Parathyroid adenoma (tissue), 2 donors: Measurements from ENCODE around the gene MECP2.

Experiments
- H2AFZ ChIP-seq: fragments of 300-600 bp; sonication (generic); one replicate; pipeline ENCODE4 v1.7.0; 2017; ENCODE audit warnings: antibody characterized with exemption, mild to moderate bottlenecking
- H3K27ac ChIP-seq: fragments of 300-600 bp; sonication (generic); one replicate; pipeline ENCODE4 v1.7.0; 2017
- H3K27me3 ChIP-seq: fragments of 300-600 bp; sonication (generic); one replicate; pipeline ENCODE4 v1.7.0; 2017; ENCODE audit warnings: low read length; ENCODE audit not compliant: control insufficient read depth, insufficient read depth
- H3K36me3 ChIP-seq: fragments of 300-600 bp; sonication (generic); one replicate; pipeline ENCODE4 v1.7.0; 2017; ENCODE audit warnings: low read length; ENCODE audit not compliant: control insufficient read depth, insufficient read depth
- H3K4me1 ChIP-seq: fragments of 300-600 bp; sonication (generic); one replicate; pipeline ENCODE4 v1.7.0; 2017; ENCODE audit warnings: control low read depth
- H3K4me2 ChIP-seq: fragments of 300-600 bp; sonication (generic); one replicate; pipeline ENCODE4 v1.7.0; 2017; ENCODE audit warnings: low read length
- H3K4me3 ChIP-seq: fragments of 300-600 bp; sonication (generic); one replicate; pipeline ENCODE4 v1.7.0; 2017; ENCODE audit warnings: low read depth, low read length
- H3K79me2 ChIP-seq: fragments of 300-600 bp; sonication (generic); one replicate; pipeline ENCODE4 v1.7.0; 2017; ENCODE audit warnings: control low read depth
- H3K9ac ChIP-seq: fragments of 300-600 bp; sonication (generic); one replicate; pipeline ENCODE4 v1.7.0; 2017; ENCODE audit warnings: mild to moderate bottlenecking
- H3K9me3 ChIP-seq: fragments of 300-600 bp; sonication (generic); one replicate; pipeline ENCODE4 v1.7.0; 2017; ENCODE audit warnings: low read length; ENCODE audit not compliant: control insufficient read depth
- CTCF ChIP-seq: fragments of 300-600 bp; sonication (generic); IDR thresholded peaks from one replicate; pipeline ENCODE4 v1.7.0; 2017; ENCODE audit warnings: antibody characterized with exemption, mild to moderate bottlenecking
- donor health status: primary hyperparathyroidism.

Gene MECP2

GRCh38 chrX:154040863-154041262 lies 56.7 kb downstream of the MECP2 start:
- Histone ChIP-seq H3K27ac (no peak overlapping the region), H3K4me2 (no peak overlapping the region)
- TF ChIP-seq CTCF, result no peak

GRCh38 chrX:154040307-154040756 lies 57.2 kb downstream of the MECP2 start:
- Histone ChIP-seq H3K9ac (no peak overlapping the region), H3K79me2 (peaks cover 13% of the 10 kb centered on the region), H3K27ac (no peak overlapping the region), H3K4me1 (peaks cover 4% of the 10 kb centered on the region), H3K27me3 (no peaks in the 10 kb centered on the region), H2AFZ (no peak overlapping the region), H3K4me2 (no peak overlapping the region), H3K4me3 (no peak overlapping the region), H3K36me3 (no peaks in the 10 kb centered on the region), H3K9me3 (no peaks in the 10 kb centered on the region)
- no peak for TF ChIP-seq CTCF

More at GRCh38 chrX:154040863-154041262, 56.7 kb downstream of the MECP2 start:
- H3K4me1 ChIP-seq, result peaks cover 4% of the 10 kb centered on the region
- H3K9ac ChIP-seq, result no peak overlapping the region
- no peaks in the 10 kb centered on the region for H3K36me3 ChIP-seq
- no peak overlapping the region for H2AFZ ChIP-seq
- H3K79me2 ChIP-seq, result peaks cover 13% of the 10 kb centered on the region
- H3K4me3 ChIP-seq, result no peak overlapping the region
- no peaks in the 10 kb centered on the region for H3K9me3 ChIP-seq
- no peaks in the 10 kb centered on the region for H3K27me3 ChIP-seq

DNA sequence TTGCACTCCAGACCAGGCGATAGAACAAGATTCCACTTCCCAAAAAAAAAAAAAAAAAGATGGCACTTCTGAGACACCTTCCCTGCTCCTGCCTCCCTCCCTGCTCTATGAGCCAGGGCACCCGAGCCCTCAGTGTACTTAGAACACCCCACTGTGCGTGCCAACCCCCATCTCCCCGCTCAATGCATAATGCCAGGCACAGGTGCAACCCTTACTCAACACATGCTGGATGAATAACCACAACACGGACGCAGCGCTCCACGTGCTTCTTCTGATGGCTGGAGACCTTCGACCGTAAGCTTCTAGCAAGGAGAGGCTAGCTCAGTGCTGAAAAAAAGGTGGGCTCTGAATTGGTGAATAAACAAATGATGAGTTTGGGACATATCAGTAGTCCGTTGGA lies 57.9 kb downstream of the MECP2 start:
- no peak overlapping the region for H3K4me3 ChIP-seq
- no peak overlapping the region for H3K9ac ChIP-seq
- H3K27ac ChIP-seq, result no peak overlapping the region
- H3K36me3 ChIP-seq, result no peaks in the 10 kb centered on the region
- no peaks in the 10 kb centered on the region for H3K27me3 ChIP-seq
- H3K4me2 ChIP-seq, result no peak overlapping the region
- peaks cover 13% of the 10 kb centered on the region for H3K79me2 ChIP-seq
- no peak for TF ChIP-seq CTCF
- peaks cover 4% of the 10 kb centered on the region for H3K4me1 ChIP-seq
- H3K9me3 ChIP-seq, result no peaks in the 10 kb centered on the region
- H2AFZ ChIP-seq, result no peak overlapping the region

DNA sequence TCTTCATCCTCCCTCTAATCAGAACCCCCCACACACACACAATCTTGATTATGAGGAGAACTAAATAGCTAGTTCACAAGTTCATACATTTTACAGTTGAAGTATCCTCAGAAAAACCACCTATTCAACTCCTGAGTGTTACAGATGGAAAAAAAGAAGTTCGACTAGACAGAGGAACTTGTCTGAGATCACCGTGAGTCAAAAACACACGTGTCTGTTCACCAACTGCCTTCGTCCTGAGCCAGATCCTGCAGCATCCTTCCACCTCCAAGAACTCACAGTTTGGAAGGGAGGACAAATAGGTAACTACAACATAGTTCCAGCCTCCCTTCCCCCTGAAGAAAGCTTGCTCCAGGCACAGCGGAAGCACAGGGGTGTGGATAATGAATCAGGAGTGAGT lies 58.9 kb downstream of the MECP2 start:
- H2AFZ ChIP-seq, result no peak overlapping the region
- H3K27me3 ChIP-seq, result no peaks in the 10 kb centered on the region
- H3K36me3 ChIP-seq, result no peaks in the 10 kb centered on the region
- no peak overlapping the region for H3K27ac ChIP-seq
- H3K4me2 ChIP-seq, result no peak overlapping the region
- H3K4me1 ChIP-seq, result peaks cover 4% of the 10 kb centered on the region
- H3K4me3 ChIP-seq, result no peak overlapping the region
- H3K79me2 ChIP-seq, result peaks cover 21% of the 10 kb centered on the region
- no peaks in the 10 kb centered on the region for H3K9me3 ChIP-seq
- TF ChIP-seq CTCF, result no peak
- H3K9ac ChIP-seq, result no peak overlapping the region

DNA sequence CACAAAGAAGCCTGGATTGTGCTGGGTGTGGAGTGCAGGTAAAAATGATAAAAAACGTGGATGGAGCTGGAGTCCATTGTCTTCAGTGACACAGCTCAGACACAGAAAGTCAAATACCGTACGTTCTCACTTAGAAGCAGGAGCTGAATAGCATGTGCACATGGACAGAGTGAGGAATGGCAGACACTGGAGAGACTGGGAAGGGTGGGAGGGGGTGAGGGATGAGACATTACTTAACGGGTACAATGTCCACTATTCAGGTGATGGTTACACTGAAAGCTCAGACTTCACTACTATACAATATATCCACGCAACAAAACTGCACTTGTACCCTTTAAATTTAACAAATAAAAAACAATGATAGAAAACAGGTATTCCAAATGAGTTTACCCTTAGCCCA lies 59.8 kb downstream of the MECP2 start:
- no peaks in the 10 kb centered on the region for H3K36me3 ChIP-seq
- peaks cover 19% of the 10 kb centered on the region for H3K79me2 ChIP-seq
- no peaks in the 10 kb centered on the region for H3K9me3 ChIP-seq
- H3K27ac ChIP-seq, result no peak overlapping the region
- H3K9ac ChIP-seq, result no peak overlapping the region
- TF ChIP-seq CTCF, result no peak
- H3K27me3 ChIP-seq, result no peaks in the 10 kb centered on the region
- H3K4me2 ChIP-seq, result no peak overlapping the region
- H3K4me3 ChIP-seq, result no peak overlapping the region
- H2AFZ ChIP-seq, result no peak overlapping the region
- peaks cover 1% of the 10 kb centered on the region for H3K4me1 ChIP-seq
